AG09309 (cell line): ENCODE measurements around the gene ASPG.

Experiments
- DNase-seq: peaks from one replicate; pipeline ENCODE4 v3.0.0-alpha.2; 2010; ENCODE audit warnings: low read depth
- H3K4me3 ChIP-seq: 2 replicates; pipeline ENCODE4 v1.5.1; 2011; ENCODE audit warnings: mild to moderate bottlenecking, low read depth, low read length, moderate library complexity; ENCODE audit not compliant: control insufficient read depth
- TF ChIP-seq, protein P1 (sequence below): IDR thresholded peaks from 2 replicates; pipeline ENCODE4 v1.5.1; 2011; ENCODE audit warnings: mild to moderate bottlenecking, low read depth, low read length, inconsistent platforms; ENCODE audit not compliant: insufficient read depth, control insufficient read depth; ENCODE audit errors: missing control alignments

Gene ASPG

DNA sequence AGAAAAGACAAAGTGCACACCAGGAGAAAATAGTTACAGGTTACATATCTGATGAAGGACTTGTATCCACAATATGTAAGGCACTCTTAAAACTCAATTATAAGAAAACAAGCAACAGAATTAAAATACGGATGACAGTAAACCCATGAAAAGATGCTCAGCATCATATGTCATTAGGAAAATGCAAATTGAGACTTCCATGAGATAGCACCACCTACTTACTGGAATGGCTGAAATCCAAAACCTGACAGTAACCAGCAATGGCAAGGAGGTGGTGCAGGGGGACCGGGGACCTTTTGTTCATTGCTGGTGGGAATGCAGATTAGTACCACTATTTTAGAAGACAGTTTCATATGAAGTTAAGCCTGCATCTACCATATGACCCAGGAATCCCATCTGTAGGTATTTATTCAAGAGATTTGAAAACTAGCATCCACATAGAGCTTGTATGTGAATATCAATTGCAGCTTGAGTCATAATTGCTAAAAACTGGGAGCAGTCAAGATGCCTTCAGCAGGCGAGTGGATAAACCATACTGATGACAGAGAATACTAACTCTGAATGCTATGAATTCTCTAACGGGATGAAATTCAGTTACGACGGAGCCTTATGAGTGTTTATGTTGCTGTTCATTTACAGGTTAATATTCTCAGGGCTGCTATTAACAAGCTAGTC, 43.9 kb upstream of the ASPG start:
- no peak overlapping the region for H3K4me3 ChIP-seq
- TF ChIP-seq, protein P1, sequence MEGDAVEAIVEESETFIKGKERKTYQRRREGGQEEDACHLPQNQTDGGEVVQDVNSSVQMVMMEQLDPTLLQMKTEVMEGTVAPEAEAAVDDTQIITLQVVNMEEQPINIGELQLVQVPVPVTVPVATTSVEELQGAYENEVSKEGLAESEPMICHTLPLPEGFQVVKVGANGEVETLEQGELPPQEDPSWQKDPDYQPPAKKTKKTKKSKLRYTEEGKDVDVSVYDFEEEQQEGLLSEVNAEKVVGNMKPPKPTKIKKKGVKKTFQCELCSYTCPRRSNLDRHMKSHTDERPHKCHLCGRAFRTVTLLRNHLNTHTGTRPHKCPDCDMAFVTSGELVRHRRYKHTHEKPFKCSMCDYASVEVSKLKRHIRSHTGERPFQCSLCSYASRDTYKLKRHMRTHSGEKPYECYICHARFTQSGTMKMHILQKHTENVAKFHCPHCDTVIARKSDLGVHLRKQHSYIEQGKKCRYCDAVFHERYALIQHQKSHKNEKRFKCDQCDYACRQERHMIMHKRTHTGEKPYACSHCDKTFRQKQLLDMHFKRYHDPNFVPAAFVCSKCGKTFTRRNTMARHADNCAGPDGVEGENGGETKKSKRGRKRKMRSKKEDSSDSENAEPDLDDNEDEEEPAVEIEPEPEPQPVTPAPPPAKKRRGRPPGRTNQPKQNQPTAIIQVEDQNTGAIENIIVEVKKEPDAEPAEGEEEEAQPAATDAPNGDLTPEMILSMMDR, result no peak
- DNase-seq, result no peak

DNA sequence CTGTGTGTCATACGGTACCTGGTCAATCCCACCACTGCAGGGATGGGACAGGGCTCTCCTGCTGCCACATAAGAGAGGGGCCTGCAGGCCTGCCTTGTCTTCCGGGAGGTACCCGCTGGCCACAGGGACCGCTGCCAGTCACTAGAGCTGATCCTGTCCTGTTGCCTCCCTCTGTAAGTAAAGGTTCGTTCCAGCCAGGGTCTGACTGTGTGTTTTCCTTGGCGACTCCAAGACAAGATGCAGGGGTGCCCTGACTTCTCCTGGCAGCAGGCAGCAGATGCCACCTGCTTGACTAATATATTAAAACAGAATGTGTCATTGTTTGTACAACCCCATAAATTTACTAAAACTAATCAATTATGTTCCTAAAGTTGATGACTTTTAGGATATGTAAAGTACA, 41.5 kb upstream of the ASPG start:
- no peak for DNase-seq
- no peak overlapping the region for H3K4me3 ChIP-seq
- TF ChIP-seq, protein P1, result no peak

DNA sequence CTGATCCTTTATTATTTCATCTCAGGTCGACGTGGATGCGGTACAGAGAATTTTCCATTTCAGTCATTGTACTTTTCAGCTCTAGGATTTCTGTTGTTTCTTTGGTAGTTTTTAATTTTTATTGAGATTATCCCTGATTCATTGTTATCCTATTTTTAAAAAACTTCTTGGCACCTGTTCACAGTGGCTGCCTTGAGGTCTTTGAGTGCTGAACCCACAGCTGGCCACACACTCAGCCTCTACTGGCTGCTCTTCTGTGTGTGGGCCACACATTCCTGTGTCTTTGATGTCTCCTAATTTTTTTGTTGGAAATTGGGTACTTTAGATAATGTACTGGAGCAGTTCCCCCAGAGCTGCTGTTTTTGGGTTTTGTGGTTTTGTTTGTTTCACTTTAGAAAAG, 37.7 kb upstream of the ASPG start:
- DNase-seq, result no peak
- TF ChIP-seq, protein P1, result no peak
- no peak overlapping the region for H3K4me3 ChIP-seq

DNA sequence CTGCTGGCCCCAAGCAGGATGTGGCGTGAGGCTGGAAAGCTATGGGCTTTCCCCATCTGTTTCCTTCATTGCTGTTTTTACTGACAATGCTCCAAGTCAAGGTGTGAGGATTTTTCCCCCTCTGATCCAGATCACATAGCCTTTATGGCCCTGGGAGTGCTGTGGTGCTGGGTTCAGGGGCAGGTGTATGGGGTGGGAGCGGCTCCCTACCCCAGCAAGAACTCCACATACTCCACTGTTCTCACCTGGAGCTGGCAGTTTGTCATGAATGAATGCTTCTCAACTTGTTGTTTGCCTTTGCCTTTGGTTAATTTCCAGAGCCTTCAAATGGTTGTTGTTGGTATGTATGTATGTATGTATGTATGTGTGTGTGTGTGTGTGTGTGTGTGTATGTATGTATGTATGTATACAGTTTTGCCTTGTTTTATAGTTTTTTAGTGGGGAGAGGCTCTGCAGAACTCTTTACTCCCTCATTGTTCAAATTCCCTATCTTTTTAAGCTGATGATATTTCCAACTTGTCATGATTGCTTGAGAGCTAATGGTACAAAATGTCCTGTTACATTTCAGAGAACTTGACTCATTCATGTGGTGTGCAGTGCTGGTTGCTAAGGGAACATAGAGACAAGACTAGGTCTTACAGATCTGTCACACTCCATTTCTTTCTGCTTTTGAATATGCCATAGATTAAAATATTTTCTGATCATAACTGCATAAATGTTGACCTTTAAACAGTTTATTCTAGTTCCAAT, 36.6 kb upstream of the ASPG start:
- no peak for DNase-seq
- H3K4me3 ChIP-seq, result no peak overlapping the region
- TF ChIP-seq, protein P1, result no peak

DNA sequence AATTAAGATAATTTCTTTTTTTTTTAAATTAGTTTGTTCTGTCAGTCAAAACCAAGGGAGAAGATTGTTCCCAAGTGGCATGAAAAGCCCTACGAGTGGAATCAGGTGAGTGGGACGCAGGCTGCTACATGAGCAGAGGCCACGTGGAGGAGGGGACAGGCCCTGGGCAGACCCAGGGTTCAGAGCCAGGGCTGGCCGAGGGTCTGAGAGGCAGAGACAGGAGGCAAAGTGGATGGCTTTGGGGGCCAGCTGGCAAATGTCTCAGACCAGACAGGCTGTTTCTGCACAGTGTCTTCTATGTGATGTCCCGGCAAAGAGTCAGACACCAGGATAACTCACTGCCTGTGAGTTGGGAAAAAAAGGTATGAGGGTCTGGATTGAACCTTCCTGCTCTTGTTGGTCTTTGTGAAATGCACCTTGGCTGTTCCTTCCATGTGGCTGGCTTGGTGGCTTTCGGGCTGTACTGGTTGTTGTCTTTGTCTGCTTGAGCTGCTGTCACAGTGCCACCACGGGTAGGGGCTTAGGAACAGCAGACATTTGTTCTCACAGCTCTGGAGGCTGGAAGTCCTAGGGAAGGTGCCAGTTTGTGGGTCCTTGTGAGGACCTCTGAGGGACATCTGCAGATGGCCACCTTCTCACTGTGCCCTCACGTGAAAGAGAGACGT, 35.8 kb upstream of the ASPG start:
- no peak for DNase-seq
- no peak overlapping the region for H3K4me3 ChIP-seq
- TF ChIP-seq, protein P1, result no peak

DNA sequence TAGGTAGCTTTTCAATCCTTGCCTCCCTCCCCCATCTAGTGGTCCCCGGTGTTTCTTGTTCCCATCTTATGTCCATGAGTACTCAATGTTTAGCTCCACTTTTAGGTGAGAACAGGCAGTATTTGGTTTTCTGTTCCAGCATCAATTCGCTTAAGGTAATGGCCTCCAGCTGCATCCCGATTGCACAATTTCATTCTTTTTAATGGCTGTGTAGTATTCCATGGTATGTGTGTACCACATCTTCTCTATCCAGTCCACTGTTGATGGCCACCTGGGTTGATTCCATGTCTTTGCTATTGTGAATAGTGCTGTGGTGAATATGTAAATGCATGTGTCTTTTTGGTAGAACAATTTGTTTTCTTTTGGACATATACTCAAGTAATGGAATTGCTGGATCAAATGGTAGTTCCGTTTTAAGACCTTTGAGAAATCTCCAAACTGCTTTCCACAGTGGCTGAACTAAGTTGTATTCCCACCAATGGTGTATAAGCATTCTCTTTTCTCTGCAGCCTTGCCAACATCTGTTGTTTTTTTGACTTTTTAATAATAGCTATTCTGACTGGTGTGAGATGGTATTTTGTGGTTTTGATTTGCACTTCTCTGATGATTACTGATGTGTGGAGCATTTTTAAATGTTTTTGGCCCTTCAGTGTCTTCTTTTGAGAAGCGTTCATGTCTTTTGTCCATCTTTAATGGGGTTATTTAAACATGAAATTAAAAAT, 34.2 kb upstream of the ASPG start:
- no peak for DNase-seq
- TF ChIP-seq, protein P1, result no peak
- no peak overlapping the region for H3K4me3 ChIP-seq
